Endothelial cell (in vitro differentiated cells): ENCODE measurements around the gene PXN. TPM values are rescaled to one million over a fixed set of nuclear protein-coding genes. Genes with fewer than 3 reads are reported as not detected.

Experiments
- DNase-seq: peaks from one replicate; pipeline ENCODE4 v3.0.0; 2021; ENCODE audit warnings: low spot score
- H3K27ac Mint-ChIP-seq: one replicate; pipeline ENCODE4 v1.8.0; 2021; ENCODE audit warnings: mixed read lengths, inconsistent platforms; ENCODE audit not compliant: unreplicated experiment
- H3K27me3 Mint-ChIP-seq: one replicate; pipeline ENCODE4 v1.8.0; 2021; ENCODE audit warnings: mild to moderate bottlenecking, moderate library complexity, mixed read lengths, inconsistent platforms; ENCODE audit not compliant: unreplicated experiment
- H3K36me3 Mint-ChIP-seq: one replicate; pipeline ENCODE4 v1.8.0; 2021; ENCODE audit warnings: mild to moderate bottlenecking, low read depth, mixed read lengths, inconsistent platforms; ENCODE audit not compliant: unreplicated experiment
- H3K4me1 Mint-ChIP-seq: one replicate; pipeline ENCODE4 v1.8.0; 2021; ENCODE audit warnings: mild to moderate bottlenecking, mixed read lengths, inconsistent platforms; ENCODE audit not compliant: unreplicated experiment
- H3K4me3 Mint-ChIP-seq: one replicate; pipeline ENCODE4 v1.8.0; 2021; ENCODE audit warnings: mild to moderate bottlenecking, mixed read lengths, inconsistent platforms; ENCODE audit not compliant: unreplicated experiment
- H3K9me3 Mint-ChIP-seq: one replicate; pipeline ENCODE4 v1.8.0; 2021; ENCODE audit warnings: mixed read lengths, inconsistent platforms; ENCODE audit not compliant: unreplicated experiment
- CTCF ChIP-seq: fragments of 200-600 bp; sonication (generic); IDR thresholded peaks from one replicate; pipeline ENCODE4 v1.5.0; 2021; ENCODE audit warnings: antibody characterized with exemption; ENCODE audit not compliant: unreplicated experiment
- total RNA-seq: library from RNA; stranded (reverse); fragmentation: NEBNext Ultra II Directional; extraction: Animal tissue kit (Norgen Biotek cat#: 25700); gene quantifications from one replicate; pipeline ENCODE4 v1.2.1, GENCODE V29; 2021; ENCODE audit not compliant: unreplicated experiment

Gene PXN
- total RNA-seq, 1 donor from 2014 or later = 227 TPM

GRCh38 chr12:120161852-120162251 lies 103.7 kb downstream of the PXN start:
- TF ChIP-seq CTCF = no peak
- DNase-seq = no peak
- Mint-ChIP-seq H3K4me3 (no peak overlapping the region), H3K36me3 (peaks cover 48% of the 10 kb centered on the region), H3K4me1 (no peaks in the 10 kb centered on the region), H3K27me3 (peaks cover 5% of the 10 kb centered on the region), H3K27ac (no peak overlapping the region), H3K9me3 (no peaks in the 10 kb centered on the region)

Other genes with a start within 250 kb of the PXN start
- 76.4 TPM for gene RAB35, start 149.0 kb downstream of the PXN start, total RNA-seq
- 54.0 TPM for gene GCN1, start 71.0 kb downstream of the PXN start, total RNA-seq
- 2,318 TPM for gene RPLP0, start 64.6 kb downstream of the PXN start, total RNA-seq
- gene RNU4-2, start 26.2 kb upstream of the PXN start, total RNA-seq = 7,223 TPM
- 6,066 TPM for gene RNU4-1, start 27.5 kb upstream of the PXN start, total RNA-seq
- 1.8 TPM for gene SIRT4, start 36.6 kb upstream of the PXN start, total RNA-seq
- not detected for gene PLA2G1B, start 62.0 kb upstream of the PXN start, total RNA-seq
- 27.6 TPM for gene MSI1, start 103.4 kb upstream of the PXN start, total RNA-seq
- gene COX6A1, start 172.4 kb upstream of the PXN start, total RNA-seq = 294 TPM
- gene TRIAP1, start 180.7 kb upstream of the PXN start, total RNA-seq = 39.8 TPM
- 25.5 TPM for gene GATC, start 180.7 kb upstream of the PXN start, total RNA-seq
- 255 TPM for gene SRSF9, start 204.0 kb upstream of the PXN start, total RNA-seq
- gene DYNLL1, start 230.4 kb upstream of the PXN start, total RNA-seq = 392 TPM